ENCODE data around the gene PDZRN4. TPM values are rescaled to one million over a fixed set of nuclear protein-coding genes. Genes with fewer than 3 reads are reported as not detected.

Gene PDZRN4
- polyA plus RNA-seq, 3 donors: not detected

DNA sequence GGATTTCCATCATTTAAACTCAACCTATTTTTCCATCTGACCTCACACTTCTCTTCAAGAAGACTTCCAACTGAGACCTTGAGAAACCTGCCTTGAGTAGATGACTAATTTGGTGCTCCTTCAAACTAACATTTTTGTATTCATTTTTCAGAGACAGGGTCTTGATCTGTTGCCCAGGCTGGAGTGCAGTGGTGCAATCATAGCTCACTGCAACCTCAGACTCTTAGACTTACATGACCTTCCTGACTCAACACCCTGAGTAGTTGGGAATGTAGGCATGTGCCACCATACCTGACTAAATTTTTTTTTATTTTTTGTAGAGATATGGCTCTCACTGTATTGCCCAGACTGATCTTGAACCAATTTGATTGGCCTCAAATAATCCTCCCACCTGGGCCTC, 389.9 kb downstream of the PDZRN4 start:
- no peaks in the 10 kb centered on the region for H3K36me3 ChIP-seq (replicated peaks in 1 of 2; ENCODE audit: control insufficient read depth in 1 of 2, insufficient read depth in 2 of 2, low read length in 2 of 2)
- H3K9ac ChIP-seq (ENCODE audit: insufficient read depth, low read length, poor library complexity, severe bottlenecking): no peak overlapping the region
- no peak overlapping the region for H3K4me2 ChIP-seq (replicated peaks; ENCODE audit: extremely low read depth, low read length, poor library complexity, severe bottlenecking)
- H3K4me1 ChIP-seq (ENCODE audit: control insufficient read depth in 1 of 2, insufficient read depth in 2 of 2, low read length in 2 of 2): no peaks in the 10 kb centered on the region
- Mint-ChIP-seq H3K36me3 (no peaks in the 10 kb centered on the region), H3K27ac (no peak overlapping the region), H3K27me3 (ENCODE audit: low read depth in 3 of 3) (peaks cover 0 to 3% (median 2%) of the 10 kb centered on the region in 3 donors), H3K4me3 (no peak overlapping the region), H3K9me3 (no peaks in the 10 kb centered on the region), H3K4me1 (no peaks in the 10 kb centered on the region)
- no peak for DNase-seq
- H3K27ac ChIP-seq (ENCODE audit: low read depth in 1 of 2, low read length in 2 of 2): no peak overlapping the region
- H3K79me2 ChIP-seq (ENCODE audit: insufficient read depth, low read length): no peaks in the 10 kb centered on the region
- TF ChIP-seq, protein P1, sequence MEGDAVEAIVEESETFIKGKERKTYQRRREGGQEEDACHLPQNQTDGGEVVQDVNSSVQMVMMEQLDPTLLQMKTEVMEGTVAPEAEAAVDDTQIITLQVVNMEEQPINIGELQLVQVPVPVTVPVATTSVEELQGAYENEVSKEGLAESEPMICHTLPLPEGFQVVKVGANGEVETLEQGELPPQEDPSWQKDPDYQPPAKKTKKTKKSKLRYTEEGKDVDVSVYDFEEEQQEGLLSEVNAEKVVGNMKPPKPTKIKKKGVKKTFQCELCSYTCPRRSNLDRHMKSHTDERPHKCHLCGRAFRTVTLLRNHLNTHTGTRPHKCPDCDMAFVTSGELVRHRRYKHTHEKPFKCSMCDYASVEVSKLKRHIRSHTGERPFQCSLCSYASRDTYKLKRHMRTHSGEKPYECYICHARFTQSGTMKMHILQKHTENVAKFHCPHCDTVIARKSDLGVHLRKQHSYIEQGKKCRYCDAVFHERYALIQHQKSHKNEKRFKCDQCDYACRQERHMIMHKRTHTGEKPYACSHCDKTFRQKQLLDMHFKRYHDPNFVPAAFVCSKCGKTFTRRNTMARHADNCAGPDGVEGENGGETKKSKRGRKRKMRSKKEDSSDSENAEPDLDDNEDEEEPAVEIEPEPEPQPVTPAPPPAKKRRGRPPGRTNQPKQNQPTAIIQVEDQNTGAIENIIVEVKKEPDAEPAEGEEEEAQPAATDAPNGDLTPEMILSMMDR (IDR thresholded peaks at IDR 0.05): no peak
- intact Hi-C loops (cut with micrococcal nuclease): no loop called here
- H2AFZ ChIP-seq (ENCODE audit: insufficient read depth, low read depth, low read length, poor library complexity, severe bottlenecking): no peak overlapping the region
- H3K27me3 ChIP-seq (ENCODE audit: control insufficient read depth in 2 of 2, insufficient read depth in 2 of 2, low read length in 2 of 2): no peaks in the 10 kb centered on the region
- H3K9me3 ChIP-seq (replicated peaks in 1 of 2; ENCODE audit: control insufficient read depth in 1 of 2, insufficient read depth in 1 of 2, low read length in 2 of 2): peaks cover 0 to 5% of the 10 kb centered on the region in 2 donors
- no peaks in the 10 kb centered on the region for H4K20me1 ChIP-seq (ENCODE audit: insufficient read depth, low read length)
- no peak overlapping the region for H3K4me3 ChIP-seq (replicated peaks in 1 of 3; ENCODE audit: low read depth in 2 of 3, low read length in 3 of 3)

DNA sequence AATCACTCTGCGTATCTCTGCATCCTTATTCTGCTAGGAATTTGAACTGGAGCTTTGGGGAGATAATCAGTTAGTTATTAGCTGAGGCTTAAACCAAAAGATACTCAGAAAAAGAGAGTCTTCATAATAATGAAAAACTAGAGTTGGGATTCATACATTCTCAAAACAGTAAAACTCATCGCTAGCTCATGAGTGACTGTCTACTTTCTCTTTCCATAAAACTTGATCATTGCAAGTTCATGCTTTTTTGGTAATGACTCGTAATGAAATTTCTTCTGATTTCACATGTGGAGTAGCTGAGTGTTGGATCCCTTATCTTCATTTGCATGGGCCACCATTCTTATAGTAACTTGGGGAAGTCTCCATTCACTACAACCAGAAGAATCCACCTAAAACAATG, 397.7 kb downstream of the PDZRN4 start:
- H3K9ac ChIP-seq (ENCODE audit: insufficient read depth, low read length, poor library complexity, severe bottlenecking): no peak overlapping the region
- H3K4me3 ChIP-seq (replicated peaks in 1 of 3; ENCODE audit: low read depth in 2 of 3, low read length in 3 of 3): no peak overlapping the region
- no peak for DNase-seq
- no peak overlapping the region for H2AFZ ChIP-seq (ENCODE audit: insufficient read depth, low read depth, low read length, poor library complexity, severe bottlenecking)
- TF ChIP-seq, protein P1 (IDR thresholded peaks at IDR 0.05): no peak
- Mint-ChIP-seq H3K36me3 (no peaks in the 10 kb centered on the region), H3K27me3 (ENCODE audit: low read depth in 3 of 3) (no peaks in the 10 kb centered on the region), H3K4me3 (no peak overlapping the region), H3K27ac (peak overlapping the region in 1 of 7 donors; percentile 30), H3K4me1 (peaks cover 6% of the 10 kb centered on the region), H3K9me3 (peaks cover 0 to 4% (median 0%) of the 10 kb centered on the region in 7 donors)
- H3K4me1 ChIP-seq (ENCODE audit: control insufficient read depth in 1 of 2, insufficient read depth in 2 of 2, low read length in 2 of 2): peaks cover 9 to 16% of the 10 kb centered on the region in 2 donors
- no peaks in the 10 kb centered on the region for H3K79me2 ChIP-seq (ENCODE audit: insufficient read depth, low read length)
- H3K4me2 ChIP-seq (replicated peaks; ENCODE audit: extremely low read depth, low read length, poor library complexity, severe bottlenecking): no peak overlapping the region
- no peak overlapping the region for H3K27ac ChIP-seq (ENCODE audit: low read depth in 1 of 2, low read length in 2 of 2)
- intact Hi-C loops (cut with micrococcal nuclease): no loop called here
- H3K27me3 ChIP-seq (ENCODE audit: control insufficient read depth in 2 of 2, insufficient read depth in 2 of 2, low read length in 2 of 2): no peaks in the 10 kb centered on the region
- H3K9me3 ChIP-seq (replicated peaks in 1 of 2; ENCODE audit: control insufficient read depth in 1 of 2, insufficient read depth in 1 of 2, low read length in 2 of 2): no peaks in the 10 kb centered on the region
- no peaks in the 10 kb centered on the region for H4K20me1 ChIP-seq (ENCODE audit: insufficient read depth, low read length)
- whole genome bisulfite sequencing (ENCODE audit: insufficient coverage): no CpG with 5 or more reads among the region's 3 CpGs
- H3K36me3 ChIP-seq (replicated peaks in 1 of 2; ENCODE audit: control insufficient read depth in 1 of 2, insufficient read depth in 2 of 2, low read length in 2 of 2): no peaks in the 10 kb centered on the region

Data from CD14-positive monocyte (primary cell).